Caco-2 (cell line): Measurements from ENCODE around the gene PRODH. TPM values are rescaled to one million over a fixed set of nuclear protein-coding genes. Genes with fewer than 3 reads are reported as not detected.
"Not testable (repeated sequence)": the region's sequence is repeated elsewhere in the genome, so short reads cannot be mapped to it uniquely, and the experiment has no call there.

Experiments
- BruUV-seq: library from RNA; stranded (reverse); fragments of 400-500 nt; replicated peaks from 2 replicates; lab custom pipeline; 2021; lab: Mats Ljungman, UMichigan
- CTCF ChIA-PET: fragments of 300-600 bp; sonication (Branson Sonifier 250); formaldehyde crosslinking; loops from one replicate; lab custom pipeline; 2022; ENCODE audit warnings: antibody characterized with exemption; lab: Charles Lee
- POLR2A ChIA-PET: fragments of 300-600 bp; sonication (Branson Sonifier 250); formaldehyde crosslinking; loops from one replicate; lab custom pipeline; 2022; ENCODE audit warnings: antibody characterized with exemption; lab: Charles Lee
- DNase-seq, 2 experiments: peaks; one replicate each; pipeline versions ENCODE4 v3.0.0 to v3.0.0-alpha.2; 2020 to 2022
- H3K27me3 ChIP-seq: replicated peaks from 2 replicates; pipeline ENCODE4 v1.6.0; 2011; ENCODE audit warnings: low read length; ENCODE audit not compliant: control insufficient read depth, insufficient read depth
- H3K36me3 ChIP-seq: 2 replicates; pipeline ENCODE4 v1.5.1; 2011; ENCODE audit warnings: low read length; ENCODE audit not compliant: control insufficient read depth, insufficient read depth
- H3K4me1 ChIP-seq: fragments of 250-450 bp; sonication (Bioruptor Pico); 2 replicates; pipeline ENCODE4 v1.5.1; 2020; ENCODE audit warnings: mild to moderate bottlenecking
- H3K4me3 ChIP-seq: 2 replicates; pipeline ENCODE4 v1.5.1; 2011; ENCODE audit warnings: low read depth, mild to moderate bottlenecking, control low read depth, low read length
- H3K9me3 ChIP-seq: fragments of 250-450 bp; sonication (Bioruptor Pico); 2 replicates; pipeline ENCODE4 v1.5.1; 2020; ENCODE audit warnings: mild to moderate bottlenecking, moderate library complexity
- H3K27ac Mint-ChIP-seq: one replicate; pipeline ENCODE4 v1.8.0; 2022; ENCODE audit warnings: mixed read lengths; ENCODE audit not compliant: unreplicated experiment
- H3K27me3 Mint-ChIP-seq: one replicate; pipeline ENCODE4 v1.8.0; 2022; ENCODE audit warnings: mixed read lengths; ENCODE audit not compliant: insufficient read depth, unreplicated experiment
- H3K36me3 Mint-ChIP-seq: one replicate; pipeline ENCODE4 v1.8.0; 2022; ENCODE audit warnings: mild to moderate bottlenecking, mixed read lengths; ENCODE audit not compliant: insufficient read depth, unreplicated experiment
- H3K4me1 Mint-ChIP-seq: one replicate; pipeline ENCODE4 v1.8.0; 2022; ENCODE audit warnings: low read depth, mixed read lengths; ENCODE audit not compliant: unreplicated experiment
- H3K4me3 Mint-ChIP-seq: one replicate; pipeline ENCODE4 v1.8.0; 2022; ENCODE audit warnings: mild to moderate bottlenecking, moderate library complexity, mixed read lengths; ENCODE audit not compliant: unreplicated experiment
- H3K9me3 Mint-ChIP-seq: one replicate; pipeline ENCODE4 v1.8.0; 2022; ENCODE audit warnings: mixed read lengths; ENCODE audit not compliant: unreplicated experiment
- CTCF ChIP-seq, 2 experiments: fragments of 200-600 bp in 1 of 2; IDR thresholded peaks; 1 replicate in 1 of 2; 2 replicates in 1 of 2; pipeline versions ENCODE4 v1.5.1 to v1.8.0; 2011 to 2022; ENCODE audit warnings: antibody characterized with exemption in 1 of 2, control low read depth in 1 of 2, inconsistent platforms in 1 of 2, low read depth in 1 of 2, low read length in 1 of 2, mild to moderate bottlenecking in 1 of 2, moderate library complexity in 1 of 2; ENCODE audit not compliant: insufficient read depth in 1 of 2, severe bottlenecking in 1 of 2, unreplicated experiment in 1 of 2
- intact Hi-C: fragments of 100-400 bp; cut with micrococcal nuclease; formaldehyde crosslinking; loops from one replicate; pipeline ENCODE4 v1.10.0; 2022; ENCODE audit not compliant: unreplicated experiment
- total RNA-seq: library from RNA; stranded (reverse); gene quantifications from 2 replicates; pipeline ENCODE4 v1.2.3, GENCODE V29; 2022

PRODH gene
- total RNA-seq, 1 experiment from 2014 or later, result 47.9 TPM

GRCh38 chr22:18888115-18888514 lies 48.0 kb downstream of the PRODH start:
- H3K9me3 ChIP-seq, result no peaks in the 10 kb centered on the region
- TF ChIP-seq CTCF (IDR thresholded peaks at IDR 0.05; ENCODE audit: insufficient read depth in 1 of 2, low read depth in 1 of 2, low read length in 1 of 2, severe bottlenecking in 1 of 2, unreplicated experiment in 1 of 2), result no peak
- H3K4me1 ChIP-seq, result no peaks in the 10 kb centered on the region
- POLR2A ChIA-PET, result no interaction called here
- intact Hi-C loops, result no loop called here
- H3K4me3 ChIP-seq, result no peak overlapping the region
- no peaks in the 10 kb centered on the region for H3K36me3 ChIP-seq
- CTCF ChIA-PET, result no interaction called here
- Mint-ChIP-seq H3K27me3 (no peaks in the 10 kb centered on the region), H3K36me3 (no peaks in the 10 kb centered on the region), H3K27ac (no peak overlapping the region), H3K4me3 (no peak overlapping the region), H3K9me3 (no peaks in the 10 kb centered on the region), H3K4me1 (no peaks in the 10 kb centered on the region)
- BruUV-seq, result no TSS peak
- no peaks in the 10 kb centered on the region for H3K27me3 ChIP-seq
- DNase-seq, result no peak

GRCh38 chr22:18884465-18884864 lies 51.6 kb downstream of the PRODH start:
- H3K4me1 ChIP-seq, BruUV-seq, H3K36me3 ChIP-seq, H3K27me3 Mint-ChIP-seq, CTCF ChIA-PET, H3K9me3 ChIP-seq, H3K27me3 ChIP-seq, DNase-seq, H3K4me3 Mint-ChIP-seq, H3K4me1 Mint-ChIP-seq, H3K9me3 Mint-ChIP-seq, POLR2A ChIA-PET, H3K27ac Mint-ChIP-seq, intact Hi-C loops, H3K36me3 Mint-ChIP-seq, H3K4me3 ChIP-seq: not testable (repeated sequence)

- H3K4me3 Mint-ChIP-seq, H3K36me3 Mint-ChIP-seq, H3K27ac Mint-ChIP-seq, H3K4me1 Mint-ChIP-seq, H3K9me3 Mint-ChIP-seq, POLR2A ChIA-PET, H3K9me3 ChIP-seq, H3K36me3 ChIP-seq, CTCF ChIA-PET, H3K4me1 ChIP-seq, BruUV-seq, H3K27me3 ChIP-seq, H3K4me3 ChIP-seq, DNase-seq, intact Hi-C loops, H3K27me3 Mint-ChIP-seq: not testable (repeated sequence)
These were observed 54.8 kb downstream of the PRODH start for GRCh38 chr22:18881260-18881659.

Other genes with a start within 250 kb of the PRODH start
- 3.8 and 5.9 TPM in 2 replicates for gene DGCR6, start 30.0 kb downstream of the PRODH start, total RNA-seq
- 65.6 and 67.9 TPM in 2 replicates for gene DGCR2, start 186.1 kb upstream of the PRODH start, total RNA-seq
- not detected in 2 replicates for gene TSSK2, start 195.0 kb upstream of the PRODH start, total RNA-seq
- gene ESS2, start 208.4 kb upstream of the PRODH start, total RNA-seq, result 16.6 and 16.9 TPM in 2 replicates
- not detected in 2 replicates for gene GSC2, start 214.0 kb upstream of the PRODH start, total RNA-seq
- gene SLC25A1, start 242.4 kb upstream of the PRODH start, total RNA-seq, result 142 and 155 TPM in 2 replicates